Measurements from ENCODE around the gene MBD3.
"Not testable (repeated sequence)": the region's sequence is repeated elsewhere in the genome, so short reads cannot be mapped to it uniquely, and the experiment has no call there.

The MBD3 gene

GRCh38 chr19:1533510-1534150 lies 59.0 kb downstream of the MBD3 start:
- no peak for DNase-seq

DNA sequence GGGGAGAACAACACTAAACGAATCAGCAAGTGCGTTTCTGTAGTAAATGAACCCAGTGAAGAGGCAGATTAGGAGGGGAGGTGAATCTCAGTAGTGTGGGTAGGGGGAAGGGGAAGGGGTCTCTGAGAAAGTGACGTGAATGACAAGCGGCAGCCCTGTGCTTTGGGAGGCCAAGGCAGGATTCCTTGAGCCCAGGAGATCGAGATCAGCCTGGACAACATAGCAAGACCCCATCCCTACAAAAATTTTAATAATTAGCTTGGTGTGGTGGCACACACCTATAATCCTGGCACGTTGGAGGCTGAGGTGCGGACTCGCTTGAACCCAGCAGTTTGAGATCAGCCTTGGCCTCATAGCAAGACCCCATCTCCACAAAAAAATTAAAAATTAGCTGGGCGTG lies 60.7 kb downstream of the MBD3 start:
- no peak for DNase-seq

DNA sequence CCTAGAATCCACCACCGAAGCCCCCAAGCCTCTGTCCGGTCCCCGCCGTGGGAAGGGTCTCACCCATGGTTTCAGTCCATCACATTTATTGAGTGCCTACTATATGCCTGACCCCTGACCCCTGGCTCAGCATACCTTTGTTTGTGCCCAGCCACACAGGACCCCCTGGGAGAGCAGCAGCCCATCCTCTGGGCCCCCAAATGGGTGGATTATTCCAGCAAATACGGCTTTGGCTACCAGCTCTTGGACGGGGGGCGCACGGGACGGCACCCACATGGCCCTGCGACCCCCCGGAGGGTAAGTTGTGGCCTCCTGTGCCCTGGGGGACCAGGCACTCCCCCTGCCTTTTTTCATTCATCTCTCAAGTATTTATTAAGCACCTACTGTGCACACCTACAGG lies 61.1 kb downstream of the MBD3 start:
- no peak for DNase-seq

DNA sequence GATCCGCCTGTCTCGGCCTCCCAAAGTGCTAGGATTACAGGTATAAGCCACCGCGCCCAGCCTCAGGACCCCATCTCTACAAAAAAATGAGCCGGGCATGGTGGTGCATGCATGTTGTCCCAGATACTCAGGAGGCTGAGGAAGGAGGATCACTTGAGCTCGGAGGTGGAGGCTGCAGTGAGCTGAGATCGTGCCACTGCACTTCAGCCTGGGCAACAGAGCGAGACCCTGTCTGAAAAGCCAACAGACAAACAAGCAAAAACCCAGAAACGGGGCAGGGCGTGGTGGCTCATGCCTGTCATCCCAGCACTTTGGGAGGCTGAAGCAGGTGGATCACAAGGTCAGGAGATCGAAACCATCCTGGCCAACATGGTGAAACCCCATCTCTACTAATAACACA lies 61.8 kb downstream of the MBD3 start:
- not testable (repeated sequence) for DNase-seq

- no peak for DNase-seq
Measured at GRCh38 chr19:1529430-1529816, 63.2 kb downstream of the MBD3 start.

DNA sequence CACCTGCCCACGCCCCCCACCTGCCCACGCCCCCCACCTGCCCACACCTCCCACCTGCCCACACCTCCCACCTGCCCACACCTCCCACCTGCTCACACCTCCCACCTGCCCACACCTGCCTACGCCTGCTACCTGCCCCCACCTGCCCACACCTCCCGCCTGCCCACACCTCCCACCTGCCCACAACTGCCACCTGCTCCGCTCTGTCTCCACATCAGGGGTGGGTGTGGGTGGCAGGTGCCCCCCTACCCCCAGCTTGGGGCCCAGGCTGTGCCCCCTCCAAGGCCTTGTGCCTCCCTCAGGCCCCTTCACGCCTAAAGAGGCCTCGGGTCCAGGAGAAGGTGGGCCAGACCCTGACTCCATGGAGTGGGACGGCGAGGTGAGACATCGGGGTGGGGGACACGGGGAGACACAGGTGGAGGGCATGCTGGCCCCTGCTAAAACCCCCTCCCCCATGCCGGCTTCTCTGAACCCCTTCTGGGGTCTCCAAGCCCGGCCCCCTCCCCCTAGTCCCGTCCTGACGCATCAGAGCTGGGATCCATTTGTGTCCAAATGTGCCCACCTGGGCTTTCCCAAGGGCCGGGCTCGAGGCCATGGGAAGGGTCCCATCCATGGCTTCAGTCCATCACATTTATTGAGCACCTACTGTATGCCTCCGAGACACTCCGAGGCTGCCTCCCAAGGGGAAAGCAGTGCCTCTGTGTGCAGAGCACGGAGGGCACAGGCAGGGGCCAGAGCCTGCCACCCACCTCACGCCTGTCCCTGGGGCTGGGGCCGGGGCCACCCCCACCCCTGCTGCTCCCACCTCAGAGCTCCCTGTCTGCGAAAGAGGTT lies 63.9 kb downstream of the MBD3 start:
- no peak for DNase-seq

GRCh38 chr19:1527650-1528309 lies 64.9 kb downstream of the MBD3 start:
- no peak for DNase-seq

DNA sequence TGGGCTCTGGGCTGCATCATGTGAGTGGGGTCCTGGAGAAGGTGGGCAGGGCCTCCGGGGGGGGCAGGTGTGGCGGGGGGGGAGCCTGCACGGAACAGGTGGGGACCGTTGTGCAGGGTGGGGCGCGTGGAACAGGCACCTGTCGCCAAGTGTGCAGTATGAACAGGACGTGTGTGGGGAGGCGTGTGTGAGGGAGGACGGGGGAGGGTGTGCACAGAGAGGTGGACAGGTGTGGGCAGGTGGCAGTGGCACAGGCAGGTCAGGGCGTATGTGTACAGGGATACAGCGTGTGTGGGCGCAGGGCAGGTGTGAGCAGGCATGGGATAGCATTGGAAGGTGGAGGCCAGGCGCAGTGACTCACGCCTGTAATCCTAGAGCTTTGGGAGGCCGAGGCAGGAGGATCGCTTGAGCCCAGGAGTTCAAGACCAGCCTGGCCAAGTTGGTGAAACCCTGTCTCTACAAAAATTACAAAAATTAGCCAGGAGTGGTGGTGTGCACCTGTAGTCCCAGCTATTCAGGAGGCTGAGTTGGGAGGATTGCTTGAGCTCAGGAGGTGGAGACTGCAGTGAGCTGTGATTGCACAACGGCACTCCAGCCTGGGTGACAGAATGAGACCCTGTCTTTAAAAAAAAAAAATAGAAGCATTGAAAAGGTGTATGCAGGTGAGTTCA lies 65.6 kb downstream of the MBD3 start:
- DNase-seq, result no peak

DNA sequence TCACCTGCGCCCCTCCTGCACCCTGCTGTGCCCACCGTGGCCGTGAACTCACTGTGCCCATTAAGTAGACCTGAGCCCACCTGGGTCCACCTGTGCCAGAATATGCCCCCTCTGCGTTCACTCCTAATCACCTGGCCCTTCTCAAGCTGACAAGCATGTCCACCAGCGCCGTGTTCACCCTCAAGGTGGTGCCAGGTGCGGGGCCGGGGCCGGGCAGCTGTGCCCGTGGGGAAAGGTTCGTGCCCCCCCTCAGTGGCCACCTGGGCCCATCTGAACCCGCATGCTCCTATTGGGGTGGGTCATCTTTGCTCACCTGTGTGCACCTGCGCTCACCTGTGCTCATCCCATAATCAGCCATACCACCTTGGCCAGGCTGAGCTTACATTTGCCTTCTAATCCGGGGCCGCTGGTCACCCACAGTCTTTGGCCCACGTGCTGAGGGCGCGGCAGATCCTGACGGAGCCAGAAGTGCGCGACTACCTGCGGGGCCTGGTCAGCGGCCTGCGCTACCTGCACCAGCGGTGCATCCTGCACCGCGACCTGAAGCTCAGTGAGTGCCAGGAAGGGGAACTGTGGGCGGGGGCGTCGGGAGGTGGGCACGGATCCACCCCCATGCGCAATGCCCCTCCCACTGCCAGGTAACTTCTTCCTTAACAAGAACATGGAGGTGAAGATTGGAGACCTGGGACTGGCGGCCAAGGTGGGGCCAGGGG lies 66.4 kb downstream of the MBD3 start:
- no peak for DNase-seq

DNA sequence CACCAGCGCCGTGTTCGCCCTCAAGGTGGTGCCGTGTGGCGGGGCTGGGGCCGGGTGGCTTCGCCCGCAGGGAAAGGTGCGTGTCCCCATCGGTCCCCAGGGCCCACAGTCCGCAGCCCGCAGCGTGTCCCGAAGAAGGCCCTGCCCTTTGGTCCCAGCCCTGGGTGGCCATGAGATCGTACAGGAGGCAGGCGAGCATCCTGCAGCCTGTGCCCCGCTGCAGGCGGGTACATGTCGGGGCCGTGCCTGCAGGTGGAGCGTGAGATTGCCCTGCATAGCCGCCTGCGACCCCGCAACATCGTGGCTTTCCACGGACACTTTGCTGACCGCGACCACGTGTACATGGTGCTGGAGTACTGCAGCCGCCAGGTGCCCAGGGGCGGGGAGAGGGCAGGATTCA lies 67.3 kb downstream of the MBD3 start:
- DNase-seq, result no peak

- no peak for DNase-seq
Measured at GRCh38 chr19:1524972-1525325, 67.7 kb downstream of the MBD3 start.

- no peak for DNase-seq
Measured at GRCh38 chr19:1524287-1524971, 68.2 kb downstream of the MBD3 start.

Measured in activated CD4-positive, alpha-beta T cell treated with anti-CD3 and anti-CD28 coated beads, Interleukin-2, amount 50 U/mL, for 4 hours (primary cell).